ENCODE measurements around the gene ARL6IP6. TPM values are rescaled to one million over a fixed set of nuclear protein-coding genes. Genes with fewer than 3 reads are reported as not detected.

ARL6IP6 gene
- total and polyA plus RNA-seq, 2 of the 13 experiments (the other 11 are each of a cell fraction or from before 2014, with no cell fraction given): 45.0 to 65.9 TPM

- TF ChIP-seq IKZF4 (CRISPR knock-in tag; IDR thresholded peaks at IDR 0.05; ENCODE audit: borderline replicate concordance, low read depth, not compliant biosample characterization) (peak; percentile 33), NBN (conservative IDR thresholded peaks at IDR 0.05) (0 out of 2 replicates have a peak, but pooled peaks have one; percentile 1), ZNF597 (CRISPR knock-in tag; IDR thresholded peaks at IDR 0.05) (0 out of 2 replicates have a peak, but pooled peaks have one; percentile 65), ZNF747 (CRISPR knock-in tag; IDR thresholded peaks at IDR 0.05; ENCODE audit: borderline replicate concordance) (peak; percentile 89), MAFK (conservative IDR thresholded peaks at IDR 0.05 in 1 of 2, IDR thresholded peaks at IDR 0.05 in 1 of 2; ENCODE audit: low read length in 2 of 2) (no peak), TARDBP (CRISPR knock-in tag; IDR thresholded peaks at IDR 0.05) (peak; percentile 89), ZNF30 (CRISPR knock-in tag; IDR thresholded peaks at IDR 0.05) (peak; percentile 50; the same call in 1 of the 2 replicates), ZNF720 (CRISPR knock-in tag; IDR thresholded peaks at IDR 0.05) (no peak), ZNF543 (CRISPR knock-in tag; IDR thresholded peaks at IDR 0.05) (peak; percentile 95), ZBTB33 (CRISPR knock-in tag; IDR thresholded peaks at IDR 0.05) (no peak), ZFX (CRISPR knock-in tag; IDR thresholded peaks at IDR 0.05; ENCODE audit: low read depth) (peak; percentile 80), ZNF841 (CRISPR knock-in tag; IDR thresholded peaks at IDR 0.05; ENCODE audit: borderline replicate concordance) (no peak), KDM6A (CRISPR knock-in tag; IDR thresholded peaks at IDR 0.05; ENCODE audit: low read depth) (no peak), RARG (CRISPR knock-in tag; IDR thresholded peaks at IDR 0.05; ENCODE audit: low read depth) (no peak; the same call in 1 of the 2 replicates), ZNF691 (CRISPR knock-in tag; IDR thresholded peaks at IDR 0.05; ENCODE audit: borderline replicate concordance, low read depth) (no peak), BCLAF1 (IDR thresholded peaks at IDR 0.05) (no peak), PRDM10 (CRISPR knock-in tag; IDR thresholded peaks at IDR 0.05; ENCODE audit: low read depth) (peak; percentile 99), ZNF570 (CRISPR knock-in tag; IDR thresholded peaks at IDR 0.05; ENCODE audit: borderline replicate concordance) (peak; percentile 84; the same call in 1 of the 2 replicates)
Measured at GRCh38 chr2:152718076-152718908, at the start of gene ARL6IP6 (continued).
